GM21723 (cell line): ENCODE results near the gene UBE2R2.
A peak's percentile ranks its signal among the peaks of the same experiment; 100 is the strongest.
"Not testable (repeated sequence)": the region's sequence is repeated elsewhere in the genome, so short reads cannot be mapped to it uniquely, and the experiment has no call there.

Experiments
- ATAC-seq: cut with Tn5 transposase; IDR thresholded peaks from one replicate; pipeline ENCODE4 v1.9.1; 2021; ENCODE audit warnings: mild to moderate bottlenecking, moderate library complexity; ENCODE audit not compliant: unreplicated experiment

UBE2R2 gene, protein sequence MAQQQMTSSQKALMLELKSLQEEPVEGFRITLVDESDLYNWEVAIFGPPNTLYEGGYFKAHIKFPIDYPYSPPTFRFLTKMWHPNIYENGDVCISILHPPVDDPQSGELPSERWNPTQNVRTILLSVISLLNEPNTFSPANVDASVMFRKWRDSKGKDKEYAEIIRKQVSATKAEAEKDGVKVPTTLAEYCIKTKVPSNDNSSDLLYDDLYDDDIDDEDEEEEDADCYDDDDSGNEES

GRCh38 chr9:33816327-33817252, at the start of gene UBE2R2:
Gene UBE2R2, plus strand, starts transcription at chr9:33817160. Its CDS starts 598 bp downstream, at chr9:33817758.
- ATAC-seq = peak; percentile 64

- ATAC-seq = not testable (repeated sequence)
These were observed 46.6 kb upstream of the UBE2R2 start for GRCh38 chr9:33770156-33770880.

- ATAC-seq = not testable (repeated sequence)
These were observed 43.8 kb upstream of the UBE2R2 start for GRCh38 chr9:33773135-33773534.

GRCh38 chr9:33774074-33774659, 42.8 kb upstream of the UBE2R2 start:
- not testable (repeated sequence) for ATAC-seq

- ATAC-seq = no peak
These were observed 40.4 kb upstream of the UBE2R2 start for GRCh38 chr9:33776578-33776977.

- ATAC-seq = no peak
These were observed 38.1 kb upstream of the UBE2R2 start for GRCh38 chr9:33778700-33779351.

DNA sequence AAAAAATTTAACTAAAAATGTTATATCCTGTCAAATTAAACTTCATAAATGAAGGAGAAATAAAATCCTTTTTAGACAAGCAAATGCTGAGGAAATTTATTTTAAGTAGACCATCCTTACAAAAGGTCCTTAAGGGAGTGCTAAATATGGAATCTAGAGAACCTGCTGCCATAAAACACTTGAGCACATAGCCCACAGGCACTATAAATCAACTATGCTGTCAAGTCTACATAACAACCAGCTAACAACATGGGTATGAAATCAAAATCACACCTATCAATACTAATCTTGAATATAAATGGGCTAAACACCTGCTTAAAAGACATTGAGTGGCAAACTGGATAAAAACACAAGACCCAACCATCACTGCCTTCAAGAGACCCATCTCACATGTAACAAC, 36.7 kb upstream of the UBE2R2 start:
- no peak for ATAC-seq

- ATAC-seq = no peak
These were observed 35.2 kb upstream of the UBE2R2 start for GRCh38 chr9:33781736-33782135.

DNA sequence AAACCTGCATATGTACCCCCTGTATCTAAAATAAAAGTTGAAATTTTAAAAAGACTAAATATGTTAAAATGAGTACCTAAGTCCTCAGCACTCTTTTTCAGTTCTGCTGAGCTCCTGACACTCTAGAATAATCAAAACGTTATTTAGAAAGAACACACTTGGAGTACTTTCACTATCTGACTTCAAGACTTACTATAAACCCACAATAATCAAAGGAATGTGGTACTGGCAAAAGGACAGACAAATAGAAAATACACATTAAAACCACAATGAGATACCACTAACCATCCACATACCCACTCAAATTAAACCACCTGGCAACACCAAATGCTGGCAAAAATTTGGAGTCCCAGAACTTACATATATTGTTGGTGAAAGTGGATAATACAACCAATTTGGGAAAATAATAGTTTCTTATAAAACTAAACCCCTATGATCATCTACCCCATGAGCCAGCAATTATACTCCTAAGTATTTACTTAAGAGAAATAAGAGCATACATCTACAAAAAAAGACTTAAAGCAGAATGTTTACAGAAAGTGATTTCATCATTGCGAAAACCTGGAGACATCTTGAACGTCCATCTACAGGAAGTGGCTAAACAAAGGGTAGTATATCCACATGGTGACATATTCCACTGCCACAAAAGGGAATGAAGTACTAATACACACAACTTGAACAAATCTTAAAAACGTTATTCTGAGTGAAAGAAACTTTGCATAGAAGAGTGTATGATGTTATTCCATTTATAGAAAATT, 34.4 kb upstream of the UBE2R2 start:
- no peak for ATAC-seq

- ATAC-seq = no peak
These were observed 31.0 kb upstream of the UBE2R2 start for GRCh38 chr9:33785914-33786313.

GRCh38 chr9:33786681-33787080, 30.3 kb upstream of the UBE2R2 start:
- ATAC-seq = no peak

- no peak for ATAC-seq
These were observed 29.1 kb upstream of the UBE2R2 start for GRCh38 chr9:33787839-33788238.

GRCh38 chr9:33789429-33789828, 27.5 kb upstream of the UBE2R2 start:
- ATAC-seq = not testable (repeated sequence)

DNA sequence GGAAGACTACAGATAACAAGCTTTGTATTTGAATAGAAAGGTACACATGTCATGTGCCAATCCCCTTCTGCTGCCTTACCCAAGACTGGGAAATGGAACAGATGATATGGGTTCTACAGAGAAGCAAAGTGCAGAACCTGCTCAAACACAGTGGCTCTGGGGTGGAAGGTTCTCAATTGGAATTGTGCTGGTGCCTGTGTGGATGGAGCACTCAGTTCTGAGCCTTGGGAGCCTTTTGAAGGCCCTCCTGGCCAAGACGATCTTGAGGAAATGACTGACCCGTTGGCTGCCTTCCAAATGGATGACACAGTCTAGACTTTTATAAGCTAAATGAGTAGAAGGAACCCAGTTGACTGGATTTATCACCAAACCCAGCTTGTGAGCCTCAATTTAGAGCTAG, 25.8 kb upstream of the UBE2R2 start:
- ATAC-seq = no peak

DNA sequence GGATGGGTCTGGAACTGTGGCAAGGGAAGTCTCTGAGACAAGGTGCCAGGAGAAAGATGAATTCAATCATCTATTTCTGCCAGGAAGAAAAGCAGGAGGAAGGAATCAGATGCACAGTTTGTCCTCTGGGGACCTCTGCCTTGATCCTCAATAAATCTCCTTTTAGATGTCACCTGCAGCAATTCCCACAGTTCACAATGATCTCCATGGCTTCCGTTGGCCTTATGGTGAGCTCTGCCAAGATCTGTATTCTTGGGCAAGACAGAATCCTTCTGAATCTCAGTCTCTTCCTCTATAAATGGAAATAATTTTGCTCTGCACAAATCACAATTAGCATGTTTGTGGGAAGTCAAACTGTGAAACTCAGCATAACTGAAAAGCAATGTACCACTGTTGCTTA, 23.5 kb upstream of the UBE2R2 start:
- not testable (repeated sequence) for ATAC-seq

GRCh38 chr9:33794560-33794959, 22.4 kb upstream of the UBE2R2 start:
- no peak for ATAC-seq

GRCh38 chr9:33795281-33795680, 21.7 kb upstream of the UBE2R2 start, which contains the start of gene PRSS3:
Gene PRSS3, plus strand, starts transcription at chr9:33795561. Its CDS starts 13 bp downstream, at chr9:33795574.
- no peak for ATAC-seq

DNA sequence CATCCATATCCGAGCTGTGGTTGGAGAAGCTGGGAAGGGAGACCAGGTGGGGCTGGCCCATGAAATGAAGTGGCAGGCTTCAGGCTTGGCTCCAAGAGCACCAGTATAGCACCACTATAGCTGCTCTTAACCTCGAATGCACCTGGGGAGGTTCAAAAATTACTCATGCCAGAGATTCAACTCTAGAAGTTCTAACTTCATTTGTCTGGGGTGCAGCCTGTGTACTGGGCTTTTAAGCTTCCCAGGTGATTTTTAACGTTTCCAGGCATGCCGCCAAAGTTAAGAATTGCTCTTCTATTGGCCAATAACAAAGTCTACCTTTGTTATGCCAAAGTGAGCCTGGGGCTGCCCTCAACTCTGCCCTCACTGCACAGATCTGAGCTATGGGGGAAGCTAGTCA, 21.1 kb upstream of the UBE2R2 start:
- no peak for ATAC-seq

GRCh38 chr9:33796679-33797078, 20.3 kb upstream of the UBE2R2 start:
- not testable (repeated sequence) for ATAC-seq

DNA sequence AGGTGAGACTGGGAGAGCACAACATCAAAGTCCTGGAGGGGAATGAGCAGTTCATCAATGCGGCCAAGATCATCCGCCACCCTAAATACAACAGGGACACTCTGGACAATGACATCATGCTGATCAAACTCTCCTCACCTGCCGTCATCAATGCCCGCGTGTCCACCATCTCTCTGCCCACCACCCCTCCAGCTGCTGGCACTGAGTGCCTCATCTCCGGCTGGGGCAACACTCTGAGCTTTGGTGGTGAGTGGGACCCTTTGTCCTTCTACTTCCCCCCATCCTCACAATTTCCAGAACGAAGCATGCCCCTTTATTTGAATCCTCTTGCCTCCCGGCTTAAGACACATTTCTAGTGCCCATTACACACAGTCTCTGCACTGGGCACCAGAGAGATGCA, 19.1 kb upstream of the UBE2R2 start:
- ATAC-seq = no peak
